ENCODE measurements around the gene ASB6.

ASB6 gene

DNA sequence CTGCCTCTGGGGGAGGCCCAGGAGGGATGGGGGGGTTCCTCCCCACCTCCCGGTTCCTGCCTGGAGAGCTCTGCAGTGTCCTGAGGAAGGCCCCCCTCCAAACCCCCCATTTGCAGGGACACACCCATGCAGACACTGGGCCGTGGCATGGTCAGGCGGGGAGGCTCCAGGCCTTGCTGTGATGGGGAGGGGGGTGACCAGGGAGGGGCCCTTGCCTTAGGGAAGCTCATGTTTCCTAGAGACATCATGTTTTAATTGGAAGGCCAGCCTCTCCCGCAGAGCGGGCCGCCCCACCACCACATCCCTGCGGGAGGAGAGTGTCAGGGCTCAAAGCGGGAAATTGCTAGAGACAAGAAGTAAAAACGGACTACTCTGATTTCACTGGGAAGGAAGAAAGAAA is 35.5 kb upstream of the ASB6 start:
- H3K9me3 ChIP-seq (ENCODE audit: insufficient read depth, low read length, severe bottlenecking) = no peaks in the 10 kb centered on the region
- H3K9ac ChIP-seq (ENCODE audit: low read depth, low read length) = no peak overlapping the region
- TF ChIP-seq EZH2 (IDR thresholded peaks at IDR 0.05; ENCODE audit: borderline replicate concordance, low read depth, low read length, severe bottlenecking) = no peak
- TF ChIP-seq, protein P1, sequence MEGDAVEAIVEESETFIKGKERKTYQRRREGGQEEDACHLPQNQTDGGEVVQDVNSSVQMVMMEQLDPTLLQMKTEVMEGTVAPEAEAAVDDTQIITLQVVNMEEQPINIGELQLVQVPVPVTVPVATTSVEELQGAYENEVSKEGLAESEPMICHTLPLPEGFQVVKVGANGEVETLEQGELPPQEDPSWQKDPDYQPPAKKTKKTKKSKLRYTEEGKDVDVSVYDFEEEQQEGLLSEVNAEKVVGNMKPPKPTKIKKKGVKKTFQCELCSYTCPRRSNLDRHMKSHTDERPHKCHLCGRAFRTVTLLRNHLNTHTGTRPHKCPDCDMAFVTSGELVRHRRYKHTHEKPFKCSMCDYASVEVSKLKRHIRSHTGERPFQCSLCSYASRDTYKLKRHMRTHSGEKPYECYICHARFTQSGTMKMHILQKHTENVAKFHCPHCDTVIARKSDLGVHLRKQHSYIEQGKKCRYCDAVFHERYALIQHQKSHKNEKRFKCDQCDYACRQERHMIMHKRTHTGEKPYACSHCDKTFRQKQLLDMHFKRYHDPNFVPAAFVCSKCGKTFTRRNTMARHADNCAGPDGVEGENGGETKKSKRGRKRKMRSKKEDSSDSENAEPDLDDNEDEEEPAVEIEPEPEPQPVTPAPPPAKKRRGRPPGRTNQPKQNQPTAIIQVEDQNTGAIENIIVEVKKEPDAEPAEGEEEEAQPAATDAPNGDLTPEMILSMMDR (IDR thresholded peaks at IDR 0.05; ENCODE audit: borderline replicate concordance, extremely low read depth, low read length, poor library complexity, severe bottlenecking) = no peak
- no peak overlapping the region for H3K27ac ChIP-seq (ENCODE audit: low read length)
- DNase-seq (no peak), ATAC-seq (ENCODE audit: insufficient read depth, low read depth) (no peak)
- no peaks in the 10 kb centered on the region; the same call in 1 of the 2 replicates for H4K20me1 ChIP-seq (ENCODE audit: insufficient read depth, low read length)
- peaks cover 3% of the 10 kb centered on the region for H3K27me3 ChIP-seq (ENCODE audit: insufficient read depth, low read length, poor library complexity)
- no peak overlapping the region for H2AFZ ChIP-seq (ENCODE audit: low read depth, low read length)
- no peak overlapping the region for H3K4me3 ChIP-seq (ENCODE audit: low read depth in 1 of 2, low read length in 2 of 2)
- no peak overlapping the region for H3K4me2 ChIP-seq (ENCODE audit: insufficient read depth, low read length)
- no peaks in the 10 kb centered on the region for H3K36me3 ChIP-seq (ENCODE audit: insufficient read depth, low read length)
- no peaks in the 10 kb centered on the region for H3K79me2 ChIP-seq (ENCODE audit: insufficient read depth, low read length)
- no peaks in the 10 kb centered on the region for H3K4me1 ChIP-seq (ENCODE audit: insufficient read depth, low read length)

- H3K4me3 ChIP-seq (ENCODE audit: low read depth in 1 of 2, low read length in 2 of 2) = no peak overlapping the region
- no peak for ATAC-seq (ENCODE audit: insufficient read depth, low read depth)
- no peaks in the 10 kb centered on the region for H3K79me2 ChIP-seq (ENCODE audit: insufficient read depth, low read length)
- TF ChIP-seq, protein P1 (IDR thresholded peaks at IDR 0.05; ENCODE audit: borderline replicate concordance, extremely low read depth, low read length, poor library complexity, severe bottlenecking) = no peak
- no peak for TF ChIP-seq EZH2 (IDR thresholded peaks at IDR 0.05; ENCODE audit: borderline replicate concordance, low read depth, low read length, severe bottlenecking)
- H3K27me3 ChIP-seq (ENCODE audit: insufficient read depth, low read length, poor library complexity) = peaks cover 3% of the 10 kb centered on the region
- H3K9me3 ChIP-seq (ENCODE audit: insufficient read depth, low read length, severe bottlenecking) = no peaks in the 10 kb centered on the region
- no peaks in the 10 kb centered on the region for H3K36me3 ChIP-seq (ENCODE audit: insufficient read depth, low read length)
- H3K4me1 ChIP-seq (ENCODE audit: insufficient read depth, low read length) = no peaks in the 10 kb centered on the region
- H2AFZ ChIP-seq (ENCODE audit: low read depth, low read length) = no peak overlapping the region
- DNase-seq = no peak
- H4K20me1 ChIP-seq (ENCODE audit: insufficient read depth, low read length) = no peaks in the 10 kb centered on the region; the same call in 1 of the 2 replicates
- no peak overlapping the region for H3K27ac ChIP-seq (ENCODE audit: low read length)
- H3K4me2 ChIP-seq (ENCODE audit: insufficient read depth, low read length) = no peak overlapping the region
- H3K9ac ChIP-seq (ENCODE audit: low read depth, low read length) = no peak overlapping the region
These were observed 35.0 kb upstream of the ASB6 start for GRCh38 chr9:129676975-129677374.

GRCh38 chr9:129676287-129676686 is 34.3 kb upstream of the ASB6 start:
- Histone ChIP-seq H4K20me1 (ENCODE audit: insufficient read depth, low read length) (no peaks in the 10 kb centered on the region; the same call in 1 of the 2 replicates), H2AFZ (ENCODE audit: low read depth, low read length) (no peak overlapping the region), H3K9me3 (ENCODE audit: insufficient read depth, low read length, severe bottlenecking) (no peaks in the 10 kb centered on the region), H3K4me3 (ENCODE audit: low read depth in 1 of 2, low read length in 2 of 2) (no peak overlapping the region), H3K27me3 (ENCODE audit: insufficient read depth, low read length, poor library complexity) (peaks cover 3% of the 10 kb centered on the region), H3K4me1 (ENCODE audit: insufficient read depth, low read length) (no peaks in the 10 kb centered on the region), H3K4me2 (ENCODE audit: insufficient read depth, low read length) (no peak overlapping the region), H3K36me3 (ENCODE audit: insufficient read depth, low read length) (no peaks in the 10 kb centered on the region), H3K9ac (ENCODE audit: low read depth, low read length) (no peak overlapping the region), H3K79me2 (ENCODE audit: insufficient read depth, low read length) (no peaks in the 10 kb centered on the region), H3K27ac (ENCODE audit: low read length) (no peak overlapping the region)
- TF ChIP-seq EZH2 (IDR thresholded peaks at IDR 0.05; ENCODE audit: borderline replicate concordance, low read depth, low read length, severe bottlenecking) = no peak
- TF ChIP-seq, protein P1 (IDR thresholded peaks at IDR 0.05; ENCODE audit: borderline replicate concordance, extremely low read depth, low read length, poor library complexity, severe bottlenecking) = no peak
- no peak for DNase-seq
- no peak for ATAC-seq (ENCODE audit: insufficient read depth, low read depth)

DNA sequence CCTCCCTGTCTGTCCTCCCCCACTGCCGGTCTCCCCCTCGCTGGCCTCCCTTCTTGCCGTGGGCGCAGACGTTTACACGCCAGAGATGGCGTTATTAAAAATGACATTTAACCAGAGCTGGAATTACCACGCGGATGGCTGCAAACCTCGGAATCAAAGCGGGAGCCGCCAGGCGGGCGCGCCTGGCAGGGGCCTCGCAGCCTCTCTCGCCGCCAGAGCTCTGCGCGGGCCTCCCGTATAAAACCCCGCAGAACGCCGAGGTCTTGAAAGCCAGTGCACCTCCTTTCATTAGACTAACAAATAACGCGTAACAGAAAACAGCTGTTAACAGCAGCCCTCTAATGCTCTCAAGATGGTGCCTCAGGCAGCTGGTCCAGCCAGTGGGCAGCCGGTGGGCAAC is 33.7 kb upstream of the ASB6 start:
- DNase-seq (no peak), ATAC-seq (ENCODE audit: insufficient read depth, low read depth) (no peak)
- no peak for TF ChIP-seq EZH2 (IDR thresholded peaks at IDR 0.05; ENCODE audit: borderline replicate concordance, low read depth, low read length, severe bottlenecking)
- TF ChIP-seq, protein P1 (IDR thresholded peaks at IDR 0.05; ENCODE audit: borderline replicate concordance, extremely low read depth, low read length, poor library complexity, severe bottlenecking) = no peak
- Histone ChIP-seq H3K27ac (ENCODE audit: low read length) (no peak overlapping the region), H3K4me3 (ENCODE audit: low read depth in 1 of 2, low read length in 2 of 2) (no peak overlapping the region), H2AFZ (ENCODE audit: low read depth, low read length) (no peak overlapping the region), H3K9me3 (ENCODE audit: insufficient read depth, low read length, severe bottlenecking) (no peaks in the 10 kb centered on the region), H3K27me3 (ENCODE audit: insufficient read depth, low read length, poor library complexity) (peaks cover 3% of the 10 kb centered on the region), H3K4me2 (ENCODE audit: insufficient read depth, low read length) (no peak overlapping the region), H3K36me3 (ENCODE audit: insufficient read depth, low read length) (no peaks in the 10 kb centered on the region), H4K20me1 (ENCODE audit: insufficient read depth, low read length) (no peaks in the 10 kb centered on the region; the same call in 1 of the 2 replicates), H3K4me1 (ENCODE audit: insufficient read depth, low read length) (no peaks in the 10 kb centered on the region), H3K79me2 (ENCODE audit: insufficient read depth, low read length) (no peaks in the 10 kb centered on the region), H3K9ac (ENCODE audit: low read depth, low read length) (no peak overlapping the region)

Measured in DND-41 (cell line).